ENCODE data around the gene TRAPPC1.
"Not testable (repeated sequence)": the region's sequence is repeated elsewhere in the genome, so short reads cannot be mapped to it uniquely, and the experiment has no call there.

The TRAPPC1 gene, protein sequence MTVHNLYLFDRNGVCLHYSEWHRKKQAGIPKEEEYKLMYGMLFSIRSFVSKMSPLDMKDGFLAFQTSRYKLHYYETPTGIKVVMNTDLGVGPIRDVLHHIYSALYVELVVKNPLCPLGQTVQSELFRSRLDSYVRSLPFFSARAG

GRCh38 chr17:7931709-7932482, at the start of gene TRAPPC1, which contains the start of gene CNTROB:
TSS of gene TRAPPC1 (minus strand) at chr17:7931946. CDS start at chr17:7931829, 117 bp downstream.
TSS of gene CNTROB (plus strand) at chr17:7932206. CDS start at chr17:7933080, 874 bp downstream.
- peak; percentile 98 to 99 for DNase-seq (ENCODE audit: low read depth in 1 of 2, low spot score in 1 of 2)

DNA sequence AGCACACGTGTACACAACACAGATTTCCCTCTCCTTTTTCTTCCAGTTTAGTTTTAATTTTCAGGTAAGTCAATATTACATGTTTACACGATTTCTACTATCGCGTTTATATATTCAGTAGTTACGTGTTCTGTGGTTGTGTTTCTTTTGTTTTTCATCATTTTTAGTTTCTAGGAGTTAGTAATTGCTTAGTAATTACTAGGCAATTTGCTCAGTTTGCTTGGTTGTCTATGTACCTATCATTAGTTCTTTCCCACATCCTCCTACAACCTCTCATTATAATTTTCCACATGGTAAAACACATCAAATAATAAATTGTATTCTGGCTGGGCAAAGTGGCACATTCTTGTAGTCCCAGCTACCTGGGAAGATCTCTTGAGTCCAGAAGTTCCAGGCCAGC, 46.1 kb upstream of the TRAPPC1 start:
- no peak for DNase-seq (ENCODE audit: low read depth in 1 of 2, low spot score in 1 of 2)

GRCh38 chr17:7977039-7977438, 45.3 kb upstream of the TRAPPC1 start:
- no peak for DNase-seq (ENCODE audit: low read depth in 1 of 2, low spot score in 1 of 2)

DNA sequence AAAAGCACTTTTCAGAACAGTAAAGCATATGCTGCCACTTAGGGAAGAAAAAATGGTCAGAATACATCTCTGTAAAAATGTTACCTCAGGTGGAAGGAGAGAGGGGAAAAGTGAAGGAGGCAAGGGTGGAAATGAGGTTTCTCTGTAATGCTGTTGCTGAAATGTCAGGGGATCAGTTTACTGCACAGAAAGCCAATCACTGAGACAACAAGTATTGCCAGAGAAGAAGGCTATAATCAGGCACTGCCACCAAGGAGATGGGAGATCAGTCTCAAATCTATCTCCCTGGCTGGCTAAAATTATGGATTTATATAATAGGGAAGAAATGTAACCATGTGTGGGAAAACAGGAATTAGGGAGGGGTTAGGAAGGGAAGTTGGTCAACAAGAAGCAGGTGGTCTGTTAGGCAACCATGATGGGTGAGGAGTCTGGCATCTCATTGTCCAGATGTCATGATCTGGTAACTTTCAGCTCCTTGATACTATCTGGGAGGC, 42.9 kb upstream of the TRAPPC1 start:
- DNase-seq (ENCODE audit: low read depth in 1 of 2, low spot score in 1 of 2): no peak

GRCh38 chr17:7972131-7972785, 40.5 kb upstream of the TRAPPC1 start:
- no peak for DNase-seq (ENCODE audit: low read depth in 1 of 2, low spot score in 1 of 2)

DNA sequence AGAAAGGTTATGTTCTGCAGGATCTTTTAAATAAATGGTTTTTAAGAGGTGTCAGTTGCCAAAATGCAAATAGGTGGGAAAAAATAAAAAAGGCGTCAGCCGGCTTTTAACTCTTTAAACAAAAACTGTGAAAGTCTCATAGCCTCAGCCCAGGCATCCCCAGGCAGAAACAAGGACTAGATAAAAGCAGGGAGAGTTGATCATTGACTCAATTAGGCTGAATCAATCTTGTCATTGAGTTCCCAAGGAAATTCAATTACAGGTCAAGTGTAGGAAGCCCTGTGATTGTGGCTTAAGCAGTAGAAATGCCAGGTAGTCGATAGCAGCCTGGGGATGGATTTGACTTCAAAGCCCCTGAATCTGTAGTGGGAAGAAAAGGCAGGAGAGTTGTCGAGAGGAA, 39.9 kb upstream of the TRAPPC1 start:
- no peak for DNase-seq (ENCODE audit: low read depth in 1 of 2, low spot score in 1 of 2)

- no peak for DNase-seq (ENCODE audit: low read depth in 1 of 2, low spot score in 1 of 2)
Observed at GRCh38 chr17:7969433-7969832, 37.7 kb upstream of the TRAPPC1 start.

DNA sequence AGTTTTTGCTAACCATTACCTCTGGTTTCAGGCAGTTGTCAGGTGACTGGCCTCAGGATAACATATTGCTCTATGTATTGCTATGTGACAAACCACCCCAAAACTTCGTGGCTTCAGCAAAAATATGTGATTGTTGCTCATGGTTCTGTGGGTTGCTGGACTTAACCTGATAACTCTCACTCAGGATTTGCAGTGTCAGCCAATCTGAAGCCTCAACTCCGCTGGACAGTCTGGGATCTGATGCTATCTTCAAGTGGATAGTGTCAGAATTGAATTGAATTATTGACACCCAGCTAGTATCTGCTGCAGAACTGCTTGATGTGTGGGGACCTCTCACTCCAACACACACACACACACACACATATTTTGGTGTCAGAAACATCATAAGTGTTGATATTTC, 36.0 kb upstream of the TRAPPC1 start:
- no peak for DNase-seq (ENCODE audit: low read depth in 1 of 2, low spot score in 1 of 2)

DNA sequence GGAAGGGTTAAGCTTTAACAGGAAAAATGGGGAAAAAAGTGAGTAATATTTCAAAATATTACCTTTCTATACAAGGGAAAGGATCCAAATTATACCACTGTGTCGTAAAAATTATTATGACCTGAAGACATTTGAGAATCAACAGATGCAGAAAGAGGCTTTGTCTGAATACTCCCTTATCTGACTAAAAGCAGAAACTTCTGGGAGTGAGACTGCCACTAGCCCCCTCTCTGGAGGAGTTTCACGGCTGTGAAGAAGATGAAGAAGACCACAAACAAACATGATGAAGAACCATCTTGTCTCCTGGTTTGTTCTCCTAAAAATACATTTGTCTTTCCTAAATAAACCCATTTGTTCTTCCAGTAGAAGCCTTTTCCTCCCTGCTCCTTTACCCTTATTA, 29.7 kb upstream of the TRAPPC1 start:
- DNase-seq (ENCODE audit: low read depth in 1 of 2, low spot score in 1 of 2): no peak

GRCh38 chr17:7959503-7960253, 27.9 kb upstream of the TRAPPC1 start:
- no peak for DNase-seq (ENCODE audit: low read depth in 1 of 2, low spot score in 1 of 2)

DNA sequence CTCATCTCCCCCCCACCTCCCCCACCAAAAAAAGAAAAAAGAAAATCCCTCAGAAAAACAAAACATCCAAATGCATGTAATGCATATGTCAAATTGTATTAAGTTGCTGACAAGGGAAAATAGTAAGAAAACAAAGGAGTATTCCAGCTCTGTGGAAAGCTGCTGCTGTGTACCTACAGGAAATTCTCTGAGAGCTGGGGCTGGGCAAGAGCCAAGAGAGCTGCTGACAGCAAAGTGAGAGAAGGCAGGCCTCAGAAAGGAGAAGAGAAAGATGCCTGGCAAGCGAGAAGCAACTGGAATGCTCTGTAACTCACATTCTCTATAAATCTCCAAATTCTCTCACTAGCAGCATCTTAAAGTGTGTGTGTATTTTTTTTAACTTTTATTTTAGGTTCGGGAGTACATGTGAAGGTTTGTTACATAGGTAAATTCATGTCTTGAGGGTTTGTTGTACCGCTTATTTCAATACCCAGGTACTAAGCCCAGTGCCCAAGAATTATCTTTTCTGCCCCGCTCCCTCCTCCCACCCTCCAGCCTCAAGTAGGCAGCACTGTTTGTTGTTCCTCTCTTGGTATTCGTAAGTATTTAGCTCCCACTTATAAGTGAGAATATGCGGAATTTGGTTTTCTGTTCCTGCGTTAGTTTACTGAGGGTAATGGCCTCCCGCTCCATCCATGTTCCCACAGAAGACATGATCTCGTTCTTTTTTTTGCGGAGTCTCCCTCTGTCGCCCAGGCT, 24.7 kb upstream of the TRAPPC1 start:
- DNase-seq (ENCODE audit: low read depth in 1 of 2, low spot score in 1 of 2): no peak

DNA sequence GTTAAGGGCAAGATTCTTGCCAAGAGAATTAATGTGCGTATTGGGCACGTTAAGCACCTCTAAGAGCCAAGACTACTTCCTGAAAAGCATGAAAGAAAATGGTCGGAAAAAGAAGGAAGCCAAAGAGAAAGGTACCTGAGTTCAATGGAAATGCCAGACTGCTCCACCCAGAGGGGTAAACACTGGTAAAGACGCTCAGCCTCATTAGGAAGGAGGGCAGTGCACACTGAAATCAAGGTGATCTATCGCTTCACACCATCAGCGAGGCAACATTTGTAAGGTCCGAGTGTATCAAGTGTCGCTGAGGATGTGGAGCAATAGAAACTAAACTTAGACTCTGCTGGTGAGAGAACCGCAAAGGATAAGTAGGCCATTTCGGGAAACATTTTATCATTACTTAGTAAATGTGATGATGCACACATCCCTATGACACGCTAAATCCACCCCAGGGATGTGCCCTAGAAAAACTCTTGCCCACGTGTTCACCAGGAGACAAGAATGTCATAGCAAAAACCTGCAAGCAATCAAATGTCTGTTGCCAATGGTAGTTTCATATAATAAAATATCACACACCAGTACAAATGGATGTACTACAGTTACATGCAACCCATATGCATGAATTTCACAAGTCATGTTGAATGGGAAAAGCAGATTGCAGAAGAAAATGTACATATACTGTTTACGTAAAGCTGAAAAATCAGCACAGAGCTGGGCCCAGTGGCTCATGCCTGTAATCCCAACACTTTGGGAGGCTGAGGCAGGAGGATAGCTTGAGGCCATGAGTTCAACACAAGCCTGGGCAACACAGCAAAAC, 23.9 kb upstream of the TRAPPC1 start:
- no peak for DNase-seq (ENCODE audit: low read depth in 1 of 2, low spot score in 1 of 2)

GRCh38 chr17:7953266-7953665, 21.5 kb upstream of the TRAPPC1 start:
- not testable (repeated sequence) for DNase-seq (ENCODE audit: low read depth in 1 of 2, low spot score in 1 of 2)

DNA sequence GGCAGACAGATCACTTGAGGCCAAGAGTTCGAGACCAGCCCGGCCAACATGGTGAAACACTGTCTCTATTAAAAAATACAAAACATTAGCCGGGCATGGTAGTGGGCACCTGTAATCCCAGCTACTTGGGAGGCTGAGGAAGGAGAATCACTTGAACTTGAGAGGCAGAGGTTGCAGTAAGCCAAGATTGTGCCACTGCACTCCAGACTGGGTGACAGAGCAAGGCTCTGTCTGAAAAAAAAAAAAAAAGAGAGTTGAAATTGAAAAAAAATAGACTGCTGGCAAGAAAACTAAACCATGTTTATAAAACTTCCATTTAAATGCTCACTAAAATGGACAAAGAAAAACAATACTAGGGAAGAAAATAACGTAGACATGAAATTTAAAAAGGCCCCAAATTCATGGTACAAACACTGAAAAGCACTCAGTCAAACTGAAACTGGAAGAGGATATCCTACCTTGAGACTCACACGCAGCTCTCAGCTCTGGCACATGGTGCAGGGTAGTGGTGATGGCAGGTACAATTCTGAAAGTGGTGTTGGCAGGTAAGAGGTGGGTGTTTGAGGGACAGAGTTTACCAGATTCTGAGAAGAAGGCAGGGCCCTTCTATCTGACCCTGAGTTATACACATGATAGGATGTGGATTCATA, 19.5 kb upstream of the TRAPPC1 start:
- DNase-seq (ENCODE audit: low read depth in 1 of 2, low spot score in 1 of 2): peak in 1 of 2 donors; percentile 15

DNA sequence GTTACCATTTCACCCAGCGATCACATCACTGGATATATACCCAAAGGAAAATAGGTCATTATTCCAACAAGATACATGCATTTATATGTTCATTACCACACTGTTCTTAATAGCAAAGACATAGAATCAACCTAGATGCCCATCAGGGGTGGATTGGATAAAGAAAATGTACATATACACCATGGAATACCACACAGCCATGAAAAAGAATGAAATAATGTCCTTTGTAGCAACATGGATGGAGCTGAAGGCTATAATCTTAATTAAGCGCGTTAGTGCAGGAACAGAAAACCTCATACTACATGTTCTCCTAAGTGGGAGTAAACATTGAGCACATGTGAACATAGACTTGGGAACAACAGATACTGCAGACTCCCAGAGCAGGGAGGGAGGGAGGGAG, 18.8 kb upstream of the TRAPPC1 start:
- DNase-seq (ENCODE audit: low read depth in 1 of 2, low spot score in 1 of 2): no peak

DNA sequence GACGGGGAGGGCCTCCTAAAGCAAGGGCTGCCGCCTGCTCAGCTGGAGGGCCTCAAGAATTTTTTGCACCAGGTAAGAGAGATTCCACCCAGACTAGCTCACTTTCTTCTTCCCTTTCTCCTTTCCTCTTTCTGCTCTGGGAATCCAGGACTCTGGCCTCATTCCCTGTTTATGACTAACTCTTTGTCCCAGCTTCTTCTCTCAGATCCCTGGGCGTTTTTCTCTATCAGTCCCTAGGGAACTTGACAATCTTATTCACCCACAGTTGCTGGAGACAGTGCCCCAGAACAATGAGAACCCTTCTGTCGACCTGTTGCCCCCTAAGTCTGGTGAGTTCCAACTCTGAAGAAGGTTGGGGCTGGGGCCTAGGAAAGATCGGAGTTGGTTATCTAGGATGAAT, 15.9 kb upstream of the TRAPPC1 start:
- no peak for DNase-seq (ENCODE audit: low read depth in 1 of 2, low spot score in 1 of 2)

- DNase-seq (ENCODE audit: low read depth in 1 of 2, low spot score in 1 of 2): no peak
Observed at GRCh38 chr17:7946441-7946840, 14.7 kb upstream of the TRAPPC1 start.

GRCh38 chr17:7945651-7946050, 13.9 kb upstream of the TRAPPC1 start:
- DNase-seq (ENCODE audit: low read depth in 1 of 2, low spot score in 1 of 2): no peak

DNA sequence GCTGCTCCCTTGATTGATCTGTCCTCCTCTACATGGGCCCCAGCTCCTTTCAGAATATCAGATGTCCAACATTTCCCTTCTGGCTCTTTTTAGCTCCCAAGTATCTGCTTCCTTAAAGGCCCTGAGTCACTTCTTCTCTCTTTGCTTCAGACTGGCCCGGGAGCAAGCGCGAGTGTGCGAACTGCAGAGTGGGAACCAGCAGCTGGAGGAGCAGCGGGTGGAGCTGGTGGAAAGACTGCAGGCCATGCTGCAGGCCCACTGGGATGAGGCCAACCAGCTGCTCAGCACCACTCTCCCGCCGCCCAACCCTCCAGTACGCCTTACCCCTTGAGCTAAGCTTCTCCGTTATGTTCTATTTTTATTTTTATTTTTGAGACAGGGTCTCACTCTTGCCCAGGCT, 12.6 kb upstream of the TRAPPC1 start:
- no peak for DNase-seq (ENCODE audit: low read depth in 1 of 2, low spot score in 1 of 2)
